Stomach (tissue), 9 donors: ENCODE data around the gene ICE1. TPM values are rescaled to one million over a fixed set of nuclear protein-coding genes. Genes with fewer than 3 reads are reported as not detected.
"Not testable (repeated sequence)": the region's sequence is repeated elsewhere in the genome, so short reads cannot be mapped to it uniquely, and the experiment has no call there.

Experiments
- DNase-seq, 2 donors: peaks; one replicate each; pipeline versions ENCODE4 v3.0.0 to v3.0.0-alpha.2; 2013 to 2019
- H3K27ac ChIP-seq, 5 donors: fragments of 200-600 bp in 4 of 5; sonication (generic) in 4 of 5; one replicate each; pipeline ENCODE4 v1.5.1; 2013 to 2019; ENCODE audit warnings: mild to moderate bottlenecking in 1 of 5, moderate library complexity in 1 of 5
- H3K27me3 ChIP-seq, 3 donors: fragments of 200-600 bp; sonication (generic); one replicate each; pipeline ENCODE4 v1.5.1; 2017 to 2019; ENCODE audit warnings: mixed run types in 1 of 3
- H3K36me3 ChIP-seq, 4 donors: fragments of 200-600 bp; sonication (generic); 1 replicate in 3 of 4; 2 replicates in 1 of 4; pipeline ENCODE4 v1.5.1; 2016 to 2019
- H3K4me1 ChIP-seq, 4 donors: fragments of 200-600 bp; sonication (generic); one replicate each; pipeline ENCODE4 v1.5.1; 2016 to 2019
- H3K4me3 ChIP-seq, 4 donors: fragments of 200-600 bp; sonication (generic) in 3 of 4; one replicate each; pipeline ENCODE4 v1.5.1; 2016 to 2019; ENCODE audit warnings: mild to moderate bottlenecking in 1 of 4
- H3K9me3 ChIP-seq, 4 donors: fragments of 200-600 bp; sonication (generic); one replicate each; pipeline ENCODE4 v1.5.1; 2016 to 2019
- CTCF ChIP-seq, 7 experiments: fragments of 450-650 bp in 4 of 7; fragments of 200-600 bp in 3 of 7; sonication (generic) in 3 of 7; IDR thresholded peaks; one replicate each; pipeline ENCODE4 v1.5.1; 2016 to 2019; ENCODE audit warnings: antibody characterized with exemption in 7 of 7, control low read depth in 2 of 7, mild to moderate bottlenecking in 1 of 7
- EP300 ChIP-seq: sonication (generic); formaldehyde crosslinking; IDR thresholded peaks from one replicate; pipeline ENCODE4 v1.6.1; 2017; ENCODE audit warnings: antibody characterized with exemption
- POLR2A ChIP-seq, 4 donors: fragments of 450-650 bp; IDR thresholded peaks; one replicate each; pipeline ENCODE4 v1.6.1; 2016; ENCODE audit warnings: antibody characterized with exemption in 4 of 4, control low read depth in 2 of 4, mild to moderate bottlenecking in 1 of 4, moderate library complexity in 1 of 4
- POLR2AphosphoS5 ChIP-seq, 3 donors: sonication (generic); formaldehyde crosslinking; IDR thresholded peaks; one replicate each; pipeline ENCODE4 v1.6.1; 2016; ENCODE audit warnings: antibody characterized with exemption in 3 of 3
- WGBS, 5 donors: extraction: QIAGEN DNeasy Blood & Tissue Kit in 3 of 5; methylation state at CpG; one replicate each; pipeline versions ENCODE4 v1.1.5 to v1.1.7; 2013 to 2018; 5-methylcytosine and 5-hydroxymethylcytosine counted together
- intact Hi-C: fragments of 100-400 bp; cut with DNase I; formaldehyde crosslinking; loops from one replicate; pipeline ENCODE4 v1.15.1; 2023; ENCODE audit warnings: low total_unique reads
- polyA plus RNA-seq, 3 donors: library from polyadenylated mRNA; stranded (reverse); fragments of 200-250 nt; gene quantifications; one replicate each; pipeline ENCODE4 v1.2.3, GENCODE V29; 2013
- total RNA-seq, 5 donors: library from RNA; depleted of rRNA; stranded (reverse); fragments of >200 nt; gene quantifications; one replicate each; pipeline versions ENCODE4 v1.1.0 to v1.2.3, GENCODE V29; 2014 to 2016
- donor health status: healthy with polysubstance abuse.
- donor health status: Bipolar disorder and iron deficiency.
- donor health status: healthy.

The ICE1 gene
- total and polyA plus RNA-seq, 8 donors, result 4.0 to 44.1 (median 16.7) TPM

DNA sequence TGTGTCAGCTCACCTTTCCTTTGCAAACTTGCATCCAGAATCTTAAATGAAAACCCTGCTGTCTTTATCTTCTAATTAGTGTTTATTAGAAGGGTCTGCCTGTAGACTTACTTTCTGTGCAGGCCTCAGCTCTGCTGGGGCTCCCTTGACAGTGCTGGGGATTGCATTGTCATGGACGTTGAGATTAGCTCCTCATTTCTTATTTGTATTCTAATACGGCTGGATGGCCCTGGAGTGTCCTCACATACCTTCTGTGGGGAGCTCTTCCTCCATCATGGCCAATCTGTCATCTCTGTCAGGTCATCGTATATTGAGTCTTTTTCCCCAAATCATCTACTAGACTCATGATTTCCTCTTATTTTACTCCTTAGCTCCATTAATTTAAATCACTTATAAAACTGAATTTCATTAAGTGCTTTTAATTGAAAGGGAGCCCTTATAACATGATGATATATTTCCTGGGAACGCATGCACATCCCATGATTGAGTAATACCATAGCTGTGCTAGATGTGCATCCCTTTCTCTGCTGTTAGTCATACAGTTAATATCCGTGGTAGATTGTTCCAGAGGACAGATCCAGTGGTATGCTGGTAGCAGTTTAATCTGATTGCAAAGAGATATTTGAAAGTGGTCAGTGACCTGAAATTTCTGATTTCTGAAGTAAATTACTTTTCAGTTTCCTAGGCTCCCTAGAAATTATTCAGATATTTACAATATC is 61.6 kb downstream of the ICE1 start:
- Histone ChIP-seq H3K9me3 (no peaks in the 10 kb centered on the region), H3K4me3 (no peak overlapping the region), H3K4me1 (no peaks in the 10 kb centered on the region), H3K27me3 (no peaks in the 10 kb centered on the region), H3K27ac (no peak overlapping the region), H3K36me3 (peaks cover under 1 to 60% (median 43%) of the 10 kb centered on the region in 4 donors)
- no peak for DNase-seq
- WGBS, 5 donors, result 74 to 88% (median 81%) methylated on average over 5 of the region's 5 CpGs
- no peak for TF ChIP-seq POLR2A (IDR thresholded peaks at IDR 0.05)
- TF ChIP-seq CTCF (IDR thresholded peaks at IDR 0.05), result no peak
- TF ChIP-seq EP300, result no peak
- no peak for TF ChIP-seq POLR2AphosphoS5 (IDR thresholded peaks at IDR 0.05)
- intact Hi-C loops, result no loop called here

- Histone ChIP-seq H3K4me1 (no peaks in the 10 kb centered on the region), H3K4me3 (no peak overlapping the region), H3K9me3 (no peaks in the 10 kb centered on the region), H3K27me3 (no peaks in the 10 kb centered on the region), H3K27ac (no peak overlapping the region), H3K36me3 (peaks cover 10 to 72% (median 61%) of the 10 kb centered on the region in 4 donors)
- TF ChIP-seq POLR2A (IDR thresholded peaks at IDR 0.05) (no peak), POLR2AphosphoS5 (IDR thresholded peaks at IDR 0.05) (no peak), EP300 (no peak), CTCF (IDR thresholded peaks at IDR 0.05) (no peak)
- WGBS, 5 donors, result 66 to 85% (median 77%) methylated on average over 3 of the region's 3 CpGs
- no peak for DNase-seq
- intact Hi-C loops, result no loop called here
These were observed 63.6 kb downstream of the ICE1 start for GRCh38 chr5:5486122-5486521.

DNA sequence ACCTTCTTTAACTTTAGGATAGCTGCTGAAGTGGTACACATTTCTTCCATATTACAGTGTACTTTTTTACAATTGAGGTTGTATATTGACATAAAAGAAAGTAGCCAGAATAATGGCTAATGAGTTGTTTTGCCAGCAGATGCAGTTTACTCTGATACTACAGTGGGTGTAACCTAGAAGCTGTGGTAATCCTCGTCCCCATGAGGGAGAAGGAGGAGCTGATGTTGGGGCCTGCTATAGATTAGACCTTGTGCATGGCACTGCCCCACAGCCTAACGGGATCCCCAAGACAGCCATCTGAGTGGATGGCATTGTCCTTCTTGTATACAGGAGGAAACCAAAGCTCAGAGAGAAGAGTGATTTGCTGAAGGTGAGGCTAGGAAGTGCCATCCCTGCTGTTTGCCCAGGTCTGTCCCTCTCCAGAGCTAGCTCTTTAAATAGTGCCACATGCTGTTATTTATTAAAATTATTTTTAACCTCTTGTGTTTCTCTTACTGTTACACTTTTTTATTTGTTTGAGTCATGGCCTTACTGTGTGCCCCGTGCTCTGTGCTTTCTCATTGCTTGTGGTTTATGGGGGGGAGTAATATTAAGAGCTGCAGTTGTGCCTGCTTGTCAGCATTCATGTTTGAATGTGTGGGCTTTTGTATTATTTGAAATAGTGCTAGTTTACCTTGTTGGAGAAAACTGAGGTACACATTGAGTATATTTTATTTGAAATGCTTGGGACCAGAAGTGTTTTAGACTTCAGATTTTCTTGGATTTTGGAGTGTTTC is 65.3 kb downstream of the ICE1 start:
- Histone ChIP-seq H3K27me3 (no peaks in the 10 kb centered on the region), H3K9me3 (no peaks in the 10 kb centered on the region), H3K27ac (no peak overlapping the region), H3K4me1 (peaks cover 0 to 9% (median 5%) of the 10 kb centered on the region in 4 donors), H3K36me3 (peaks cover 10 to 65% (median 54%) of the 10 kb centered on the region in 4 donors), H3K4me3 (no peak overlapping the region)
- TF ChIP-seq POLR2A (IDR thresholded peaks at IDR 0.05), result no peak
- no peak for DNase-seq
- intact Hi-C loops, result no loop called here
- WGBS, 5 donors, result 67 to 73% (median 70%) methylated on average over 3 of the region's 3 CpGs

DNA sequence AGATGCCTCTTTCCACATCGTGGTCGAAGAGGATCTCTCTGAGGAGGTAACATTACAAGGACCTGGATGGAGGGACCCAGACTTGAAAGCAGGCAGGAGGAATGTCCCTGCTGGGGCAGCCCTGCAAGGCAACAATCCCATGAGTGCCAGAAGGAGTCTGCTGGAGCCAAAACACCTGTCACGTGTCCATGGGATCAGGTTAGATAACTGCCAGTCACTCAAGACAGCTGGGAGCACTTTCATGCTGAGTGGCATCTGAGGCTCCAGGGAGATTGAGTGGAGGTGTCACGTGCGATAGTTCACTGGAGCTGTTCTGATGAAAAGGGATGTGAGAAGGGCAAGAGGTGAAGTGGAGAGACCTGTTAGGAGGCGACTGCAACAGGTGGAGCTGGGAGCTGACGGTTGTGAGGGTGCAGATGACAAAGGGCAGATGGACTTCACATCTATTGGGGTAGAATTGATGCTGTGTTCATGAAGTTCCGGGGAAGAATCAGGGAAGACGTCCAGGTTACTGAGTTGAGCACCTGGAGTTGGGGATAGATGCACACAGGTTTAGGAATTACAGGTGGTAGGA is 68.4 kb downstream of the ICE1 start:
- intact Hi-C loops, result no loop called here
- no peaks in the 10 kb centered on the region for H3K9me3 ChIP-seq
- H3K4me3 ChIP-seq, result no peak overlapping the region
- H3K27ac ChIP-seq, result no peak overlapping the region
- H3K27me3 ChIP-seq, result no peaks in the 10 kb centered on the region
- 73 to 78% (median 76%) methylated on average over 9 of the region's 9 CpGs for WGBS, 5 donors
- DNase-seq, result no peak
- H3K36me3 ChIP-seq, result peaks cover 10 to 48% (median 43%) of the 10 kb centered on the region in 4 donors
- peaks cover 14 to 22% (median 18%) of the 10 kb centered on the region in 4 donors for H3K4me1 ChIP-seq
- TF ChIP-seq POLR2AphosphoS5 (IDR thresholded peaks at IDR 0.05), result no peak

GRCh38 chr5:5492087-5492933 is 69.8 kb downstream of the ICE1 start:
- TF ChIP-seq CTCF (IDR thresholded peaks at IDR 0.05) (peak in 5 of 7 experiments; percentile 27 to 58 (median 46)), EP300 (no peak)
- Histone ChIP-seq H3K36me3 (peaks cover 10 to 35% (median 32%) of the 10 kb centered on the region in 4 donors), H3K4me1 (peaks cover 14 to 34% (median 20%) of the 10 kb centered on the region in 4 donors), H3K27me3 (no peaks in the 10 kb centered on the region), H3K9me3 (no peaks in the 10 kb centered on the region), H3K4me3 (no peak overlapping the region), H3K27ac (no peak overlapping the region)
- intact Hi-C loops, result no loop called here
- WGBS, 5 donors, result 20 to 29% (median 26%) methylated on average over 12 of the region's 12 CpGs
- DNase-seq, result peak in 1 of 2 donors; percentile 84

DNA sequence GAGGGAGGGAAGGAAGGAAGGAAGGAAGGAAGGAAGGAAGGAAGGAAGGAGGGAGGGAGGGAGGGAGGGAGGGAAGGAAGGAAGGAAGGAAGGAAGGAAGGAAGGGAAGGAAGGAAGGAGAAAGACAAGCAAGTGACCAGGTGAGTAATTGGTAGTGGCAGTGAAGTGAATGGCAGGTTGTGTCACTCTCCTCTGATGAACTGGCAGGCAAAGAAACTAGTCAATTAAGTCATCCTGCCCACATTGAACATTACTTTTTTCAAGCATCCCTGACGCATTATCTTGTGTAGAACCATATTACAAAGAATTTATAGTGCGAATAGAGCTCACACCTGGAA is 70.4 kb downstream of the ICE1 start:
- Histone ChIP-seq H3K4me1 (peaks cover 14 to 37% (median 22%) of the 10 kb centered on the region in 4 donors), H3K36me3 (peaks cover 10 to 29% (median 26%) of the 10 kb centered on the region in 4 donors)
- DNase-seq, H3K4me3 ChIP-seq, H3K27me3 ChIP-seq, H3K9me3 ChIP-seq, H3K27ac ChIP-seq, intact Hi-C loops: not testable (repeated sequence)
- 89 to 98% (median 92%) methylated on average over 2 of the region's 2 CpGs for WGBS, 5 donors
